IPS DF 6.9 (cell line): ENCODE measurements around the gene SHISA2.
"Not testable (repeated sequence)": the region's sequence is repeated elsewhere in the genome, so short reads cannot be mapped to it uniquely, and the experiment has no call there.

ENCODE experiments used
- DNase-seq: peaks from one replicate; pipeline ENCODE4 v3.0.0-alpha.2; 2013; ENCODE audit warnings: low read depth, low spot score
- H3K27ac ChIP-seq: one replicate; pipeline ENCODE4 v1.5.1; 2013; ENCODE audit warnings: low read length, control low read depth
- H3K27me3 ChIP-seq: 2 replicates; pipeline ENCODE4 v1.6.1; 2013; ENCODE audit warnings: mild to moderate bottlenecking, low read length; ENCODE audit not compliant: control insufficient read depth, insufficient read depth
- H3K36me3 ChIP-seq: 2 replicates; pipeline ENCODE4 v1.6.1; 2013; ENCODE audit warnings: low read length; ENCODE audit not compliant: control insufficient read depth, insufficient read depth
- H3K4me1 ChIP-seq: 2 replicates; pipeline ENCODE4 v1.6.1; 2013; ENCODE audit warnings: low read length; ENCODE audit not compliant: control insufficient read depth, insufficient read depth
- H3K4me3 ChIP-seq: 2 replicates; pipeline ENCODE4 v1.5.1; 2013; ENCODE audit warnings: mild to moderate bottlenecking, low read length
- H3K9me3 ChIP-seq: 2 replicates; pipeline ENCODE4 v1.6.1; 2013; ENCODE audit warnings: low read length, inconsistent platforms; ENCODE audit not compliant: control insufficient read depth, insufficient read depth
- WGBS: extraction: QIAGEN DNeasy Blood & Tissue Kit; methylation state at CpG from one replicate; pipeline ENCODE4 v1.1.7; 2013; ENCODE audit warnings: mixed read lengths, missing lambda C conversion rate; ENCODE audit not compliant: insufficient read length, insufficient coverage; 5-methylcytosine and 5-hydroxymethylcytosine counted together

SHISA2 gene

GRCh38 chr13:26067601-26068000, 15.8 kb upstream of the SHISA2 start:
- H3K27me3 ChIP-seq = no peaks in the 10 kb centered on the region
- H3K4me1 ChIP-seq = no peaks in the 10 kb centered on the region
- H3K9me3 ChIP-seq = no peaks in the 10 kb centered on the region
- no peak for DNase-seq
- no peak overlapping the region for H3K4me3 ChIP-seq
- WGBS = no CpG with 5 or more reads among the region's 3 CpGs
- H3K36me3 ChIP-seq = no peaks in the 10 kb centered on the region
- no peak overlapping the region for H3K27ac ChIP-seq

GRCh38 chr13:26066492-26066891, 14.7 kb upstream of the SHISA2 start:
- not testable (repeated sequence) for H3K27ac ChIP-seq, H3K4me1 ChIP-seq, H3K27me3 ChIP-seq, H3K4me3 ChIP-seq, H3K36me3 ChIP-seq, DNase-seq, H3K9me3 ChIP-seq
- WGBS = no CpG with 5 or more reads among the region's 7 CpGs

- no CpG with 5 or more reads among the region's 5 CpGs for WGBS
- no peak for DNase-seq
- Histone ChIP-seq H3K4me1 (no peaks in the 10 kb centered on the region), H3K4me3 (no peak overlapping the region), H3K27ac (no peak overlapping the region), H3K9me3 (no peaks in the 10 kb centered on the region), H3K27me3 (no peaks in the 10 kb centered on the region), H3K36me3 (no peaks in the 10 kb centered on the region)
Measured at GRCh38 chr13:26062853-26063444, 11.1 kb upstream of the SHISA2 start.

- H3K27me3 ChIP-seq = no peaks in the 10 kb centered on the region
- no peaks in the 10 kb centered on the region for H3K36me3 ChIP-seq
- no CpG with 5 or more reads among the region's 6 CpGs for WGBS
- H3K27ac ChIP-seq = no peak overlapping the region
- H3K4me1 ChIP-seq = no peaks in the 10 kb centered on the region
- H3K9me3 ChIP-seq = no peaks in the 10 kb centered on the region
- no peak for DNase-seq
- no peak overlapping the region for H3K4me3 ChIP-seq
Measured at GRCh38 chr13:26061947-26062346, 10.1 kb upstream of the SHISA2 start.

GRCh38 chr13:26061256-26061655, 9.4 kb upstream of the SHISA2 start:
- WGBS = no CpG with 5 or more reads among the region's 5 CpGs
- no peak overlapping the region for H3K27ac ChIP-seq
- H3K36me3 ChIP-seq = no peaks in the 10 kb centered on the region
- no peak overlapping the region for H3K4me3 ChIP-seq
- H3K4me1 ChIP-seq = no peaks in the 10 kb centered on the region
- no peaks in the 10 kb centered on the region for H3K27me3 ChIP-seq
- no peaks in the 10 kb centered on the region for H3K9me3 ChIP-seq
- no peak for DNase-seq

GRCh38 chr13:26060357-26060756, 8.5 kb upstream of the SHISA2 start:
- no peak for DNase-seq
- WGBS = no CpG with 5 or more reads among the region's 4 CpGs
- no peaks in the 10 kb centered on the region for H3K27me3 ChIP-seq
- no peak overlapping the region for H3K27ac ChIP-seq
- H3K4me1 ChIP-seq = no peaks in the 10 kb centered on the region
- H3K9me3 ChIP-seq = no peaks in the 10 kb centered on the region
- H3K4me3 ChIP-seq = no peak overlapping the region
- H3K36me3 ChIP-seq = no peaks in the 10 kb centered on the region

- no peak for DNase-seq
- Histone ChIP-seq H3K4me1 (no peaks in the 10 kb centered on the region), H3K4me3 (no peak overlapping the region), H3K36me3 (no peaks in the 10 kb centered on the region), H3K27me3 (no peaks in the 10 kb centered on the region), H3K9me3 (no peaks in the 10 kb centered on the region), H3K27ac (no peak overlapping the region)
- 100% methylated on average over 1 of the region's 6 CpGs for WGBS
Measured at GRCh38 chr13:26058704-26059103, 6.9 kb upstream of the SHISA2 start.

- DNase-seq = no peak
- peaks cover 4% of the 10 kb centered on the region; the same call in 1 of the 2 replicates for H3K27me3 ChIP-seq
- H3K27ac ChIP-seq = no peak overlapping the region
- H3K4me1 ChIP-seq = peaks cover 3% of the 10 kb centered on the region; the same call in 1 of the 2 replicates
- no peak overlapping the region for H3K4me3 ChIP-seq
- no peaks in the 10 kb centered on the region for H3K36me3 ChIP-seq
- no peaks in the 10 kb centered on the region for H3K9me3 ChIP-seq
Measured at GRCh38 chr13:26054896-26055295, 3.1 kb upstream of the SHISA2 start.

GRCh38 chr13:26053418-26053980, 1.7 kb upstream of the SHISA2 start:
- no peak for DNase-seq
- peaks cover 8% of the 10 kb centered on the region; the same call in 1 of the 2 replicates for H3K27me3 ChIP-seq
- H3K4me3 ChIP-seq = no peak overlapping the region
- H3K9me3 ChIP-seq = no peaks in the 10 kb centered on the region
- H3K4me1 ChIP-seq = peaks cover 3% of the 10 kb centered on the region; the same call in 1 of the 2 replicates
- WGBS = no CpG with 5 or more reads among the region's 6 CpGs
- H3K27ac ChIP-seq = no peak overlapping the region
- H3K36me3 ChIP-seq = no peaks in the 10 kb centered on the region

- WGBS = no CpG with 5 or more reads among the region's 10 CpGs
- Histone ChIP-seq H3K9me3 (no peaks in the 10 kb centered on the region), H3K4me1 (peaks cover 3% of the 10 kb centered on the region; the same call in 1 of the 2 replicates), H3K4me3 (peak overlapping the region; percentile 17; the same call in 1 of the 2 replicates), H3K36me3 (no peaks in the 10 kb centered on the region), H3K27ac (no peak overlapping the region), H3K27me3 (peaks cover 8% of the 10 kb centered on the region; the same call in 1 of the 2 replicates)
- no peak for DNase-seq
Measured at GRCh38 chr13:26052337-26052736, 521 bp upstream of the SHISA2 start.

- Histone ChIP-seq H3K4me3 (peak overlapping the region; percentile 31; the same call in 1 of the 2 replicates), H3K36me3 (peaks cover 4% of the 10 kb centered on the region; the same call in 1 of the 2 replicates), H3K9me3 (no peaks in the 10 kb centered on the region), H3K27me3 (peaks cover 8% of the 10 kb centered on the region; the same call in 1 of the 2 replicates), H3K4me1 (peaks cover 3% of the 10 kb centered on the region; the same call in 1 of the 2 replicates), H3K27ac (no peak overlapping the region)
- WGBS = no CpG with 5 or more reads among the region's 45 CpGs
- DNase-seq = no peak
Measured at GRCh38 chr13:26051231-26051656, 572 bp downstream of the SHISA2 start.
